BE2C (cell line): ENCODE measurements around the gene PLA2G12B.

ENCODE experiments used
- DNase-seq: peaks from one replicate; pipeline ENCODE4 v3.0.0-alpha.2; 2020
- H3K27me3 ChIP-seq: fragments of 250-450 bp; sonication (Bioruptor Pico); 2 replicates; pipeline ENCODE4 v1.5.1; 2020; ENCODE audit warnings: mild to moderate bottlenecking
- H3K36me3 ChIP-seq: fragments of 250-450 bp; sonication (Bioruptor Pico); 2 replicates; pipeline ENCODE4 v1.5.1; 2020; ENCODE audit warnings: mild to moderate bottlenecking
- H3K4me1 ChIP-seq: fragments of 250-450 bp; sonication (Bioruptor Pico); 2 replicates; pipeline ENCODE4 v1.5.1; 2020
- H3K4me3 ChIP-seq: 2 replicates; pipeline ENCODE4 v1.5.1; 2011; ENCODE audit warnings: low read depth, low read length
- H3K9me3 ChIP-seq: fragments of 250-450 bp; sonication (Bioruptor Pico); 2 replicates; pipeline ENCODE4 v1.5.1; 2020
- CTCF ChIP-seq: IDR thresholded peaks from 2 replicates; pipeline ENCODE4 v1.5.1; 2012; ENCODE audit warnings: mild to moderate bottlenecking, low read depth, low read length

The PLA2G12B gene

DNA sequence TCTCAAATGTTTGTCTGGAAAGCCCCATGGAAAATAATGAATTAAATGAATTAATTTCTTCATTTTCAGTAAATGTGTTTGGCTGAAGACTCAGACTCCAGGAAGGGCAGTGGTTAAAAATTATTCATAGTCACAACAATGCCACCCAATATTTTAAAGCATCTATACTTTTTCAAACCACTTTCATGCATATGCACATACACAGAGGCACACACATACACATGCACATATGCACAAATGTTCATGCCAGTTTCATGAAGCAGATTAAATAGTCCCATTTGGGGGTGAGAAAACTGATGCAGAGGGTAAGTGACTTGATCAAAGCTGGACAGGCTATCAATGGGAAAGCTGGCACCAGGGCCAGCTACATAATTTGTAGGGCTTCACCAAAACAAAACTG lies 1.4 kb upstream of the PLA2G12B start:
- DNase-seq = no peak
- H3K36me3 ChIP-seq = no peaks in the 10 kb centered on the region
- no peaks in the 10 kb centered on the region for H3K27me3 ChIP-seq
- peaks cover 8% of the 10 kb centered on the region for H3K4me1 ChIP-seq
- H3K9me3 ChIP-seq = no peaks in the 10 kb centered on the region
- H3K4me3 ChIP-seq = no peak overlapping the region
- no peak for TF ChIP-seq CTCF

- TF ChIP-seq CTCF = no peak
- H3K9me3 ChIP-seq = no peaks in the 10 kb centered on the region
- H3K4me1 ChIP-seq = peaks cover 8% of the 10 kb centered on the region
- no peak for DNase-seq
- H3K27me3 ChIP-seq = no peaks in the 10 kb centered on the region
- no peak overlapping the region for H3K4me3 ChIP-seq
- no peaks in the 10 kb centered on the region for H3K36me3 ChIP-seq
These were observed 393 bp downstream of the PLA2G12B start for GRCh38 chr10:72954230-72954595.

- Histone ChIP-seq H3K9me3 (no peaks in the 10 kb centered on the region), H3K4me3 (no peak overlapping the region), H3K36me3 (no peaks in the 10 kb centered on the region), H3K4me1 (peaks cover 8% of the 10 kb centered on the region), H3K27me3 (no peaks in the 10 kb centered on the region)
- no peak for DNase-seq
- no peak for TF ChIP-seq CTCF
These were observed 919 bp downstream of the PLA2G12B start for GRCh38 chr10:72953687-72954086.

GRCh38 chr10:72952642-72953158 lies 1.9 kb downstream of the PLA2G12B start:
- peaks cover 8% of the 10 kb centered on the region for H3K4me1 ChIP-seq
- H3K4me3 ChIP-seq = no peak overlapping the region
- DNase-seq = no peak
- TF ChIP-seq CTCF = no peak
- H3K9me3 ChIP-seq = no peaks in the 10 kb centered on the region
- H3K27me3 ChIP-seq = no peaks in the 10 kb centered on the region
- H3K36me3 ChIP-seq = no peaks in the 10 kb centered on the region

- no peaks in the 10 kb centered on the region for H3K27me3 ChIP-seq
- no peaks in the 10 kb centered on the region for H3K36me3 ChIP-seq
- no peak overlapping the region for H3K4me3 ChIP-seq
- peaks cover 8% of the 10 kb centered on the region for H3K4me1 ChIP-seq
- TF ChIP-seq CTCF = no peak
- H3K9me3 ChIP-seq = no peaks in the 10 kb centered on the region
- DNase-seq = no peak
These were observed 2.4 kb downstream of the PLA2G12B start for GRCh38 chr10:72952189-72952588.

GRCh38 chr10:72951760-72952159 lies 2.8 kb downstream of the PLA2G12B start:
- DNase-seq = no peak
- Histone ChIP-seq H3K9me3 (no peaks in the 10 kb centered on the region), H3K4me3 (no peak overlapping the region), H3K27me3 (no peaks in the 10 kb centered on the region), H3K36me3 (no peaks in the 10 kb centered on the region), H3K4me1 (peaks cover 8% of the 10 kb centered on the region)
- TF ChIP-seq CTCF = no peak
